H1 (cell line): ENCODE measurements around the gene PRICKLE2. TPM values are rescaled to one million over a fixed set of nuclear protein-coding genes. Genes with fewer than 3 reads are reported as not detected.
A peak's percentile ranks its signal among the peaks of the same experiment; 100 is the strongest.

Experiments
- CTCF ChIA-PET: fragments of 300-600 bp; sonication (Branson Sonifier 250); formaldehyde crosslinking; loops from one replicate; lab custom pipeline; 2021; ENCODE audit not compliant: partially characterized antibody; lab: Charles Lee
- POLR2A ChIA-PET: fragments of 300-600 bp; sonication (Branson Sonifier 250); formaldehyde crosslinking; loops from one replicate; lab custom pipeline; 2021; ENCODE audit warnings: inconsistent platforms; ENCODE audit not compliant: partially characterized antibody; lab: Charles Lee
- DNase-seq, 2 experiments: peaks; one replicate each; pipeline versions ENCODE4 v3.0.0 to v3.0.0-alpha.2; 2010 to 2022; ENCODE audit warnings: low spot score in 2 of 2, low read depth in 1 of 2, mixed read lengths in 1 of 2
- FAIRE-seq: peaks from 2 replicates; lab custom pipeline; 2011; peaks lifted over from hg19 to GRCh38; lab: Jason Lieb, UNC
- H2AFZ ChIP-seq: 2 replicates; pipeline ENCODE4 v1.8.1; 2012; ENCODE audit warnings: low read length, inconsistent platforms
- H2AK5ac ChIP-seq: 2 replicates; pipeline ENCODE4 v1.6.1; 2013; ENCODE audit warnings: low read depth, low read length
- H2BK120ac ChIP-seq: replicated peaks from 2 replicates; pipeline ENCODE3; 2013; ENCODE audit warnings: low read depth, low read length, inconsistent platforms
- H2BK12ac ChIP-seq: 2 replicates; pipeline ENCODE4 v1.6.1; 2013; ENCODE audit warnings: low read depth, low read length
- H2BK15ac ChIP-seq: 2 replicates; pipeline ENCODE4 v1.6.1; 2013; ENCODE audit warnings: low read length
- H2BK20ac ChIP-seq: 2 replicates; pipeline ENCODE4 v1.6.1; 2013; ENCODE audit warnings: low read length
- H2BK5ac ChIP-seq: 2 replicates; pipeline ENCODE4 v1.6.1; 2013; ENCODE audit warnings: low read depth, low read length
- H3K14ac ChIP-seq: 2 replicates; pipeline ENCODE4 v1.6.1; 2013; ENCODE audit warnings: inconsistent platforms; ENCODE audit not compliant: insufficient read length
- H3K18ac ChIP-seq: 2 replicates; pipeline ENCODE4 v1.6.1; 2013; ENCODE audit warnings: low read length; ENCODE audit errors: extremely low read depth
- H3K23ac ChIP-seq: 2 replicates; pipeline ENCODE4 v1.6.1; 2013; ENCODE audit warnings: inconsistent platforms; ENCODE audit not compliant: insufficient read length
- H3K23me2 ChIP-seq: 2 replicates; pipeline ENCODE4 v1.6.1; 2013; ENCODE audit warnings: low read depth, low read length
- H3K27ac ChIP-seq: 2 replicates; pipeline ENCODE4 v1.6.1; 2011; ENCODE audit warnings: low read depth, low read length, inconsistent platforms
- H3K27me3 ChIP-seq, 4 experiments: replicated peaks in 1 of 4; 1 replicate in 1 of 4; 2 replicates in 3 of 4; pipeline versions ENCODE4 v1.6.1 to v1.8.1; 2011 to 2013; ENCODE audit warnings: low read length in 3 of 4, mild to moderate bottlenecking in 3 of 4, inconsistent platforms in 2 of 4, mixed read lengths in 2 of 4, moderate library complexity in 1 of 4; ENCODE audit not compliant: control insufficient read depth in 3 of 4, insufficient read depth in 3 of 4; ENCODE audit errors: extremely low read depth in 1 of 4
- H3K36me3 ChIP-seq, 4 experiments: 2 replicates each; pipeline versions ENCODE4 v1.6.1 to v1.8.1; 2011 to 2013; ENCODE audit warnings: mild to moderate bottlenecking in 4 of 4, low read length in 3 of 4, moderate library complexity in 2 of 4, control low read depth in 1 of 4, inconsistent platforms in 1 of 4; ENCODE audit not compliant: insufficient read depth in 4 of 4, control insufficient read depth in 2 of 4
- H3K4ac ChIP-seq: replicated peaks from 2 replicates; pipeline ENCODE3; 2013; ENCODE audit warnings: low read length, low read depth, mixed read lengths, inconsistent platforms; ENCODE audit not compliant: insufficient read length
- H3K4me1 ChIP-seq, 4 experiments: replicated peaks in 1 of 4; 1 replicate in 1 of 4; 2 replicates in 3 of 4; pipeline versions ENCODE4 v1.6.1 to v1.8.1; 2011 to 2013; ENCODE audit warnings: low read length in 3 of 4, inconsistent platforms in 2 of 4, mixed read lengths in 1 of 4; ENCODE audit not compliant: insufficient read depth in 4 of 4, control insufficient read depth in 3 of 4
- H3K4me2 ChIP-seq, 2 experiments: 2 replicates each; pipeline versions ENCODE4 v1.6.1 to v1.8.1; 2011 to 2013; ENCODE audit warnings: low read depth in 2 of 2, low read length in 2 of 2, control low read depth in 1 of 2, inconsistent platforms in 1 of 2, mild to moderate bottlenecking in 1 of 2; ENCODE audit not compliant: insufficient read depth in 1 of 2
- H3K4me3 ChIP-seq, 4 experiments: fragments of 200-600, 300-600 bp in 1 of 4; sonication (generic), shearing (Covaris generic), sonication (Bioruptor Twin) in 1 of 4; 2 replicates each; pipeline versions ENCODE4 v1.5.1 to v1.8.1; 2011 to 2016; ENCODE audit warnings: low read length in 4 of 4, low read depth in 3 of 4, control low read depth in 2 of 4, inconsistent platforms in 2 of 4, mild to moderate bottlenecking in 2 of 4, mixed read lengths in 1 of 4, moderate library complexity in 1 of 4; ENCODE audit not compliant: insufficient read depth in 2 of 4; ENCODE audit errors: extremely low read depth in 1 of 4
- H3K56ac ChIP-seq: replicated peaks from 2 replicates; pipeline ENCODE3; 2013; ENCODE audit warnings: low read depth, mild to moderate bottlenecking, mixed read lengths, low read length, inconsistent platforms; ENCODE audit not compliant: insufficient read length
- H3K79me1 ChIP-seq: 2 replicates; pipeline ENCODE4 v1.6.1; 2013; ENCODE audit warnings: low read depth, low read length, control low read depth
- H3K79me2 ChIP-seq, 2 experiments: 2 replicates each; pipeline versions ENCODE4 v1.6.1 to v1.8.1; 2012 to 2013; ENCODE audit warnings: low read length in 2 of 2, mild to moderate bottlenecking in 2 of 2, inconsistent platforms in 1 of 2; ENCODE audit not compliant: insufficient read depth in 2 of 2, control insufficient read depth in 1 of 2
- H3K9ac ChIP-seq, 4 experiments: replicated peaks in 1 of 4; 1 replicate in 1 of 4; 2 replicates in 3 of 4; pipeline versions ENCODE4 v1.6.1 to v1.8.1; 2011 to 2013; ENCODE audit warnings: low read depth in 3 of 4, low read length in 3 of 4, control low read depth in 2 of 4, mild to moderate bottlenecking in 2 of 4, moderate library complexity in 2 of 4, inconsistent platforms in 1 of 4; ENCODE audit errors: extremely low read depth in 1 of 4
- H3K9me3 ChIP-seq, 2 experiments: 2 replicates each; pipeline versions ENCODE4 v1.6.1 to v1.8.1; 2012 to 2013; ENCODE audit warnings: mild to moderate bottlenecking in 2 of 2, moderate library complexity in 2 of 2, control low read depth in 1 of 2, inconsistent platforms in 1 of 2, low read depth in 1 of 2, low read length in 1 of 2, mixed read lengths in 1 of 2; ENCODE audit not compliant: insufficient read depth in 2 of 2
- H4K20me1 ChIP-seq, 2 experiments: replicated peaks in 1 of 2; 2 replicates each; pipeline versions ENCODE3 to v1.8.1; 2011 to 2013; ENCODE audit warnings: inconsistent platforms in 2 of 2, low read length in 2 of 2, mild to moderate bottlenecking in 1 of 2; ENCODE audit not compliant: insufficient read depth in 2 of 2, control insufficient read depth in 1 of 2
- H4K5ac ChIP-seq: 2 replicates; pipeline ENCODE4 v1.6.1; 2013; ENCODE audit warnings: low read length, low read depth, mixed read lengths, inconsistent platforms; ENCODE audit not compliant: insufficient read length
- H4K8ac ChIP-seq: 2 replicates; pipeline ENCODE4 v1.8.0; 2013; ENCODE audit warnings: mild to moderate bottlenecking, moderate library complexity, low read length, inconsistent platforms; ENCODE audit not compliant: insufficient read depth; ENCODE audit errors: extremely low read depth
- H4K91ac ChIP-seq: replicated peaks from 2 replicates; pipeline ENCODE3; 2013; ENCODE audit warnings: low read length, mixed read lengths, inconsistent platforms; ENCODE audit not compliant: insufficient read length
- ASH2L ChIP-seq: fragments of 200-600, 300-600 bp; sonication (generic); IDR thresholded peaks from one replicate; pipeline ENCODE4 v1.7.1; 2017; ENCODE audit warnings: low read length
- CREB1 ChIP-seq: IDR thresholded peaks from 2 replicates; pipeline ENCODE4 v1.6.1; 2012; ENCODE audit warnings: inconsistent platforms
- WGBS, 2 experiments: shearing (Covaris generic) in 1 of 2; methylation state at CpG; one replicate each; pipeline versions ENCODE4 v1.1.6 to v1.1.7; 2013 to 2015; ENCODE audit warnings: low lambda C conversion rate in 2 of 2, mixed read lengths in 2 of 2, inconsistent platforms in 1 of 2, low coverage in 1 of 2, missing lambda C conversion rate in 1 of 2; ENCODE audit not compliant: insufficient replicate concordance in 2 of 2, insufficient coverage in 1 of 2, insufficient read length in 1 of 2; ENCODE audit errors: extremely low coverage in 1 of 2, missing lambda C conversion rate in 1 of 2; 5-methylcytosine and 5-hydroxymethylcytosine counted together
- polyA plus RNA-seq, 7 experiments: library from polyadenylated mRNA; depleted of rRNA in 3 of 7; stranded (reverse) in 5 of 7; unstranded in 2 of 7; fragments of >200 nt in 5 of 7; fragments of 200-250 nt in 2 of 7; gene quantifications; 1 replicate in 5 of 7; 2 replicates in 1 of 7; 4 replicates in 1 of 7; pipeline versions ENCODE4 v1.2.1 to v1.2.3, GENCODE V29; 2011 to 2013; ENCODE audit warnings: missing spikeins in 2 of 7, mixed read lengths in 2 of 7
- total RNA-seq: library from RNA; stranded (reverse); fragmentation: NEBNext Ultra II Directional; extraction: Animal tissue kit (Norgen Biotek cat#: 25700); gene quantifications from 2 replicates; pipeline ENCODE4 v1.2.1, GENCODE V29; 2021
- TF ChIP-seq, protein P1 (sequence below): IDR thresholded peaks from 2 replicates; pipeline ENCODE4 v1.6.1; 2011; ENCODE audit warnings: low read depth, mild to moderate bottlenecking, low read length; ENCODE audit not compliant: insufficient read depth
- TF ChIP-seq, protein P2 (sequence below): IDR thresholded peaks from 2 replicates; pipeline ENCODE4 v1.6.1; 2012; ENCODE audit warnings: inconsistent platforms

PRICKLE2 gene
- total and polyA plus RNA-seq, 2 of the 8 experiments (the other 6 are each of a cell fraction or from before 2014, with no cell fraction given), result 2.9 to 8.0 TPM

DNA sequence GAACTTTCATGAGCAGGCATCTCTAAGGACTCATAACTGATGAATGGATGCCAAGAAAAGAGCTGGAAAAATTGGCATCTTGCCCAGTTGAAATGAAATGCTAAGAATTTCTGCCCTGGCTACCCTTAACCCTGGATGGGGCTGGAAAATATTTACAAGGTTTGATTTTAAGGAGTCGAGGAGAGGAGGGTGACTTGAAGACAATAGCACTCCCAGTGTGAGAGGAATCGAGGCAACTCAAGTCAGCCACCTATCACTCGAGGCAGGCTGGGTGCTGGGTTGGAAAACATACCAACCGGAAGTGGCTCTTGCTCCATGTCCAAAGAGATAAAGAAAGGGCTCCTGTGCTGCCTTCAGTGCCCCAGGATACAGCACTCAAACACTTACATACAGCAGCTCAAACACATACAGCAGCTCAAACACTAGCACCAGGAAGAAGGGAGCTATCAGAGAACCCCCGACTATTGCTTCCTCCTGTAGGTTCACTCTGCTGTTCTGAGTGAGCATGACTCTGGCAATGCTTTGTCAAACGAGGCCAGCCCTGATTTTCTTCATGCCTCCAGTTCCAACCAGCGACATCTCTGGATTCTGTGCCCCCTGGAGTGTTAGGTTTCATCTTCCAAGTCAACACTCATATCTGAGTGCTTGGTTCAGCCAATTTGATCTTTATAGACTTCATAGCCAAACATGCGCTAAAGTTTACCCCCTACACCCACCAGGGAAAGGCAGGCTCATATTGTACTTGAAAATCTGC, 4.9 kb downstream of the PRICKLE2 start:
- peak overlapping the region; percentile 76; the same call in 1 of the 2 replicates for H2BK15ac ChIP-seq
- POLR2A ChIA-PET, result interaction anchor here (0.6 to 0.8 kb wide), 2 partner anchors 12 to 140 kb away, joined by 3 to 4 read pairs; no protein-coding TSS in a partner anchor
- CTCF ChIA-PET, result interaction anchor here (0.6 to 3.3 kb wide), 11 partner anchors 10 to 289 kb away, joined by 3 to 11 read pairs (median 4); partner anchors contain the start of gene PSMD6
- H2AK5ac ChIP-seq, result peak overlapping the region; percentile 70; the same call in 1 of the 2 replicates
- peaks cover 2% of the 10 kb centered on the region; the same call in 1 of the 2 replicates for H3K23me2 ChIP-seq
- H3K9ac ChIP-seq, result no peak overlapping the region
- H2BK20ac ChIP-seq, result no peak overlapping the region
- no peak overlapping the region for H3K14ac ChIP-seq
- H3K9me3 ChIP-seq, result no peaks in the 10 kb centered on the region
- no peak for FAIRE-seq
- H2BK12ac ChIP-seq, result no peak overlapping the region
- H4K20me1 ChIP-seq, result peaks cover 7 to 14% of the 10 kb centered on the region in 2 experiments
- H3K79me2 ChIP-seq, result no peaks in the 10 kb centered on the region
- no peak overlapping the region for H3K27ac ChIP-seq
- H3K4me1 ChIP-seq, result peaks cover 15 to 39% (median 29%) of the 10 kb centered on the region in 4 experiments; a peak in 6 of 7 replicates
- H2BK120ac ChIP-seq, result no peak overlapping the region
- H3K56ac ChIP-seq, result no peak overlapping the region
- no peak overlapping the region for H4K8ac ChIP-seq
- no peak overlapping the region for H3K4me3 ChIP-seq
- H4K91ac ChIP-seq, result no peak overlapping the region
- no peaks in the 10 kb centered on the region; the same call in 1 of the 2 replicates for H3K79me1 ChIP-seq
- WGBS, 2 experiments, result 70% methylated on average over 8 of the region's 8 CpGs; no CpG with 5 or more reads in 1 of the 2 experiments
- no peaks in the 10 kb centered on the region for H3K36me3 ChIP-seq
- peaks cover 0 to 24% (median 9%) of the 10 kb centered on the region in 4 experiments; a peak in 4 of 7 replicates for H3K27me3 ChIP-seq
- no peak overlapping the region for H4K5ac ChIP-seq
- H3K23ac ChIP-seq, result no peak overlapping the region
- no peak overlapping the region for H3K4me2 ChIP-seq
- DNase-seq, result no peak
- no peak overlapping the region for H2BK5ac ChIP-seq
- no peak overlapping the region for H3K4ac ChIP-seq
- no peak overlapping the region for H3K18ac ChIP-seq
- no peak overlapping the region for H2AFZ ChIP-seq
- TF ChIP-seq CREB1 (no peak), ASH2L (no peak)
- TF ChIP-seq, protein P1, sequence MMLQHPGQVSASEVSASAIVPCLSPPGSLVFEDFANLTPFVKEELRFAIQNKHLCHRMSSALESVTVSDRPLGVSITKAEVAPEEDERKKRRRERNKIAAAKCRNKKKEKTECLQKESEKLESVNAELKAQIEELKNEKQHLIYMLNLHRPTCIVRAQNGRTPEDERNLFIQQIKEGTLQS, result no peak
- TF ChIP-seq, protein P2, sequence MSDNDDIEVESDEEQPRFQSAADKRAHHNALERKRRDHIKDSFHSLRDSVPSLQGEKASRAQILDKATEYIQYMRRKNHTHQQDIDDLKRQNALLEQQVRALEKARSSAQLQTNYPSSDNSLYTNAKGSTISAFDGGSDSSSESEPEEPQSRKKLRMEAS, result no peak
